Measurements from ENCODE around the gene IFITM10. TPM values are rescaled to one million over a fixed set of nuclear protein-coding genes. Genes with fewer than 3 reads are reported as not detected.

IFITM10 gene
- total RNA-seq, 1 experiment from 2014 or later: 18.0 TPM

DNA sequence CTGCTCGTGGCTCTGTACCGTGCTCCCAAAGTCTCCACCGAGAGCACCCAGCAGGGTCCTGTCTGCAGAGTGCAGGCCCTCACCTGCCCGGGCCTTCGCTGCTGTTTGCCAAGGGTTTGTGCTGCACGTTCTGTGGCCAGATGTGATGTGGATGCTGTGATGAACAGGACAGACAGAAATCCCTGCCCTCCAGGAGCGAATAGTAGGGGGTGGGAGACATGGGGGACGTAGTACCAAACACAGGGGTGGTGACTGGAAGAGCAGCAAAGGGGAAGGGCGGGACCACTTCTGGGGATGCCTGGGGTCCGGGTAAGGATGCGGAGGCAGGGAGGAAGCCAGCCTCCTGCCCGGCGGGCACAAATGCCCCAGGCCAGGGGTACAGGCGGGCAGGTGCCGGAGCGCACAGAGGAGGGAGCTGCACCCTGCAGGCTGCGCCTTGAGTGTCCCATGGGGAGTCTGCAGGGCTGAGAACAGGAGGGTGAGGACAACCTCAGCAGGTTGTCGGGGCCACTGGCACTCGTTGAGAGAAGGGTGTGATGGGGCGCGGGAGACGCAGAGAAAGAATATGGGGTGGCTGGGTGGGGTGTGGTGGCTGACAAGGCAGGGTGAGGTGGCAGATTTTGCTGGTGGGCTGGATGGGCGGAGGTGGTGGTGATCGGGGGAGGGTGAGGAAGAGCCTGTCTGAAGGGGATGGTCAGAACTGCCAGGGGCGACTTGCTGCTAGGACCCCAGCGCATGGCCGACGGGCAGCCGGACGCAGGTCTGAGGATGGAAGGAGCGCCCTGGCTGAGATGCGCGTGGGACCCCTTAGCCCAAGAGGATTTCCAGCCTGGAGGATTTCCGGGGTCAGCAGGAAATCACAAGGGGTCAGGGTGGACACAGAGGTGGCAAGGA, 29.7 kb upstream of the IFITM10 start:
- in situ Hi-C loops (cut with HindIII; ENCODE audit: low pct_unique_long_range_greater_than_20kb, low sequenced_read_pairs): no loop called here
- ATAC-seq (no peak), DNase-seq (ENCODE audit: low read depth, low spot score) (no peak)
- Histone ChIP-seq H3K27ac (ENCODE audit: low read length) (peak overlapping the region; percentile 49; the same call in 1 of the 2 replicates), H3K9me3 (ENCODE audit: control insufficient read depth, insufficient read depth, low read depth, low read length) (no peaks in the 10 kb centered on the region), H3K4me1 (ENCODE audit: control insufficient read depth, insufficient read depth, low read length) (peaks cover 48% of the 10 kb centered on the region), H3K4me3 (ENCODE audit: low read depth in 2 of 2, low read length in 2 of 2) (no peak overlapping the region), H3K27me3 (ENCODE audit: control insufficient read depth, insufficient read depth, low read length) (no peaks in the 10 kb centered on the region), H3K36me3 (ENCODE audit: control insufficient read depth, insufficient read depth, low read length) (no peaks in the 10 kb centered on the region)
- intact Hi-C loops (cut with micrococcal nuclease; ENCODE audit: unreplicated experiment): no loop called here
- BruUV-seq (replicated peaks): no TSS peak
- TF ChIP-seq, protein P1, sequence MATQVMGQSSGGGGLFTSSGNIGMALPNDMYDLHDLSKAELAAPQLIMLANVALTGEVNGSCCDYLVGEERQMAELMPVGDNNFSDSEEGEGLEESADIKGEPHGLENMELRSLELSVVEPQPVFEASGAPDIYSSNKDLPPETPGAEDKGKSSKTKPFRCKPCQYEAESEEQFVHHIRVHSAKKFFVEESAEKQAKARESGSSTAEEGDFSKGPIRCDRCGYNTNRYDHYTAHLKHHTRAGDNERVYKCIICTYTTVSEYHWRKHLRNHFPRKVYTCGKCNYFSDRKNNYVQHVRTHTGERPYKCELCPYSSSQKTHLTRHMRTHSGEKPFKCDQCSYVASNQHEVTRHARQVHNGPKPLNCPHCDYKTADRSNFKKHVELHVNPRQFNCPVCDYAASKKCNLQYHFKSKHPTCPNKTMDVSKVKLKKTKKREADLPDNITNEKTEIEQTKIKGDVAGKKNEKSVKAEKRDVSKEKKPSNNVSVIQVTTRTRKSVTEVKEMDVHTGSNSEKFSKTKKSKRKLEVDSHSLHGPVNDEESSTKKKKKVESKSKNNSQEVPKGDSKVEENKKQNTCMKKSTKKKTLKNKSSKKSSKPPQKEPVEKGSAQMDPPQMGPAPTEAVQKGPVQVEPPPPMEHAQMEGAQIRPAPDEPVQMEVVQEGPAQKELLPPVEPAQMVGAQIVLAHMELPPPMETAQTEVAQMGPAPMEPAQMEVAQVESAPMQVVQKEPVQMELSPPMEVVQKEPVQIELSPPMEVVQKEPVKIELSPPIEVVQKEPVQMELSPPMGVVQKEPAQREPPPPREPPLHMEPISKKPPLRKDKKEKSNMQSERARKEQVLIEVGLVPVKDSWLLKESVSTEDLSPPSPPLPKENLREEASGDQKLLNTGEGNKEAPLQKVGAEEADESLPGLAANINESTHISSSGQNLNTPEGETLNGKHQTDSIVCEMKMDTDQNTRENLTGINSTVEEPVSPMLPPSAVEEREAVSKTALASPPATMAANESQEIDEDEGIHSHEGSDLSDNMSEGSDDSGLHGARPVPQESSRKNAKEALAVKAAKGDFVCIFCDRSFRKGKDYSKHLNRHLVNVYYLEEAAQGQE (IDR thresholded peaks at IDR 0.05; ENCODE audit: insufficient read depth in 1 of 2, low read depth in 2 of 2, low read length in 1 of 2): no peak
- CTCF ChIA-PET: no interaction called here
- POLR2A ChIA-PET: interaction anchor here (0.6 kb wide), 1 partner anchor 134 kb away, joined by 4 read pairs; no protein-coding TSS in a partner anchor

DNA sequence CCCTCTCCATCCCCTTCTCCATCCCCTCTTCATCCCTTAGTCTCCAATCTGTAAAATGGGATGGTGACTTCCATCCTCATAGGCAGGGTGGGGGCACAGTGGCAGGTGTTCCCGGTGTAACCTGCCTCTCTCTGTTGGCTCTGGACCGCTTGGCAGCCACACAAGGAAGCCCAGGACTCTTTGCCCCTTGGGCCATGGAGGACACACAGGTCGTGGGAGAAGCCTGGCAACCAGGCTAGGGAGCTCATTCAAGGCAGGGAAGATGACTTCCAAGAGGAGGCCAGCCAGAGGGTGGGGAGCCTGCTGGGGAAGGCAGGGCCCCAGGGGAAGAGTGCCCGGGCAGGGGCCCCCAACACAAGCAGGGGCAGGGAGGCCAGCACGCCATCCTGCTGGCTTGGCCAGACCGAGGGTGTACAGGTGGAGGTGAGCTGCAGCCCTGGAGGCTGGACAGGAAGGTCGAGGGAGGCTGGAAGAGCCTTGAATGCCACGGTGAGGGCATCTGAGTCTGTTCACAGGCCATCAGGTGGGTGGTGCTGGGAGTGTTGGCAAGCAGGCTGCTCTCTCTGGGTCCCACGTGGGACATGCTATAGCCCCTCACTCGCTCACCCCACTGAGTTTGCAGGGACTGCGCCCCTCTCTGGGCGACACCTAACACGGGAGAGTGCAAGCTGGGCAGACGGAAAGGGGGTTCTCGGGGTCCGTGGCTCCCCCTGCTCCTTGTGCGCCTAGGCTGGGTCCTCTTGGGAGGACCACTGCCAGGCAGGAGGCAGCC, 28.8 kb upstream of the IFITM10 start:
- Histone ChIP-seq H3K27ac (ENCODE audit: low read length) (peak overlapping the region; percentile 48; the same call in 1 of the 2 replicates), H3K4me1 (ENCODE audit: control insufficient read depth, insufficient read depth, low read length) (peaks cover 45% of the 10 kb centered on the region), H3K9me3 (ENCODE audit: control insufficient read depth, insufficient read depth, low read depth, low read length) (no peaks in the 10 kb centered on the region; the same call in 1 of the 2 replicates), H3K4me3 (ENCODE audit: low read depth in 2 of 2, low read length in 2 of 2) (no peak overlapping the region), H3K27me3 (ENCODE audit: control insufficient read depth, insufficient read depth, low read length) (no peaks in the 10 kb centered on the region), H3K36me3 (ENCODE audit: control insufficient read depth, insufficient read depth, low read length) (no peaks in the 10 kb centered on the region)
- in situ Hi-C loops (cut with HindIII; ENCODE audit: low pct_unique_long_range_greater_than_20kb, low sequenced_read_pairs): no loop called here
- ATAC-seq (no peak), DNase-seq (ENCODE audit: low read depth, low spot score) (no peak)
- intact Hi-C loops (cut with micrococcal nuclease; ENCODE audit: unreplicated experiment): no loop called here
- BruUV-seq (replicated peaks): no TSS peak
- POLR2A ChIA-PET: no interaction called here
- CTCF ChIA-PET: no interaction called here
- TF ChIP-seq, protein P2, sequence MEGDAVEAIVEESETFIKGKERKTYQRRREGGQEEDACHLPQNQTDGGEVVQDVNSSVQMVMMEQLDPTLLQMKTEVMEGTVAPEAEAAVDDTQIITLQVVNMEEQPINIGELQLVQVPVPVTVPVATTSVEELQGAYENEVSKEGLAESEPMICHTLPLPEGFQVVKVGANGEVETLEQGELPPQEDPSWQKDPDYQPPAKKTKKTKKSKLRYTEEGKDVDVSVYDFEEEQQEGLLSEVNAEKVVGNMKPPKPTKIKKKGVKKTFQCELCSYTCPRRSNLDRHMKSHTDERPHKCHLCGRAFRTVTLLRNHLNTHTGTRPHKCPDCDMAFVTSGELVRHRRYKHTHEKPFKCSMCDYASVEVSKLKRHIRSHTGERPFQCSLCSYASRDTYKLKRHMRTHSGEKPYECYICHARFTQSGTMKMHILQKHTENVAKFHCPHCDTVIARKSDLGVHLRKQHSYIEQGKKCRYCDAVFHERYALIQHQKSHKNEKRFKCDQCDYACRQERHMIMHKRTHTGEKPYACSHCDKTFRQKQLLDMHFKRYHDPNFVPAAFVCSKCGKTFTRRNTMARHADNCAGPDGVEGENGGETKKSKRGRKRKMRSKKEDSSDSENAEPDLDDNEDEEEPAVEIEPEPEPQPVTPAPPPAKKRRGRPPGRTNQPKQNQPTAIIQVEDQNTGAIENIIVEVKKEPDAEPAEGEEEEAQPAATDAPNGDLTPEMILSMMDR (IDR thresholded peaks at IDR 0.05): no peak

DNA sequence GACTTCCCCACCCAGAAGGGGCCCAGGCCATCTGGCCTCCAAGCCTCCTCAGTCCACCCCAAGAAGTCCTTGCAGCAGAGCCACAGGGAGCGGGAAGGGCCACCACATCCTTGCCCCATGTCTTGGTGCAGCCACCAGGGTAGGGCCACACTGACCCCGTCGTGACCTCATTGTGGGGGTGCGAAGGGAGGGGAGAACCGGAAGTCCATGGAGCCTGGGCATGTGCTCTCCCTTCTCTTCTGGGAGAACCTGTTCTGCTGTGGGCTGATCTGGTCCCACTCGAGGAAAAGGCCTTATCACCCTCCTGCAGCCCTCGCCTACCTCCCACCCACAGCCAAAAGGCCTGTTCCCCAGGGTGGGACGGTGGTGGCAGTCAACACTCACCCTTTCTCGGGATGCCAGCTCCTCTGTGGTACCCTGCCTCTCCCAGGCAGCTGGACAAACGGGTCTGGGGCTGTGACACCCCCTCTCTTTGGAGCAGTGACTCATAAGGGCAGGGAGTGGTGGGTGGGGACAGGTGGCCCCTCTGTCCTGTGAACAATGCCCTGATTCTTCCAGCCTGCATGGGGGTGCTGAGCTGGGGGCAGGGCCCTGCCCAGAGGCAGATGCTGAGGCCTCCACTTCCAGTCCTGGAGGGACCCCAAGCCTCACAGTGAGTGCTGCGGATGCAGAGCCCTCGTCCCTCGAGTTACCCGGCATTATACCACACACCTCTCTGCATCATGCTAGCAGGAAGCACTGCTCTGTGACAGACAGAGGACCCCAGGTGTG, 27.9 kb upstream of the IFITM10 start:
- no peak for ATAC-seq
- DNase-seq (ENCODE audit: low read depth, low spot score): no peak
- TF ChIP-seq, protein P2 (IDR thresholded peaks at IDR 0.05): no peak
- TF ChIP-seq, protein P1 (IDR thresholded peaks at IDR 0.05; ENCODE audit: insufficient read depth in 1 of 2, low read depth in 2 of 2, low read length in 1 of 2): no peak
- TF ChIP-seq POLR2AphosphoS5 (IDR thresholded peaks at IDR 0.05; ENCODE audit: low read depth, low read length) (no peak), SIN3A (IDR thresholded peaks at IDR 0.05; ENCODE audit: borderline replicate concordance, insufficient read depth, low read depth, low read length) (no peak), TCF7L2 (IDR thresholded peaks at IDR 0.05; ENCODE audit: low read depth, low read length) (no peak)
- Histone ChIP-seq H3K9me3 (ENCODE audit: control insufficient read depth, insufficient read depth, low read depth, low read length) (no peaks in the 10 kb centered on the region; the same call in 1 of the 2 replicates), H3K27me3 (ENCODE audit: control insufficient read depth, insufficient read depth, low read length) (no peaks in the 10 kb centered on the region), H3K36me3 (ENCODE audit: control insufficient read depth, insufficient read depth, low read length) (no peaks in the 10 kb centered on the region), H3K4me3 (ENCODE audit: low read depth in 2 of 2, low read length in 2 of 2) (no peak overlapping the region), H3K27ac (ENCODE audit: low read length) (peak overlapping the region; percentile 60), H3K4me1 (ENCODE audit: control insufficient read depth, insufficient read depth, low read length) (peaks cover 42% of the 10 kb centered on the region)
- BruUV-seq (replicated peaks): no TSS peak
- ChIA-PET POLR2A (no interaction called here), CTCF (no interaction called here)
- intact Hi-C loops (cut with micrococcal nuclease; ENCODE audit: unreplicated experiment) (no loop called here), in situ Hi-C loops (cut with HindIII; ENCODE audit: low pct_unique_long_range_greater_than_20kb, low sequenced_read_pairs) (no loop called here)

Data from Panc1 (cell line).